ENCODE data around the gene ADAT1.

DNA sequence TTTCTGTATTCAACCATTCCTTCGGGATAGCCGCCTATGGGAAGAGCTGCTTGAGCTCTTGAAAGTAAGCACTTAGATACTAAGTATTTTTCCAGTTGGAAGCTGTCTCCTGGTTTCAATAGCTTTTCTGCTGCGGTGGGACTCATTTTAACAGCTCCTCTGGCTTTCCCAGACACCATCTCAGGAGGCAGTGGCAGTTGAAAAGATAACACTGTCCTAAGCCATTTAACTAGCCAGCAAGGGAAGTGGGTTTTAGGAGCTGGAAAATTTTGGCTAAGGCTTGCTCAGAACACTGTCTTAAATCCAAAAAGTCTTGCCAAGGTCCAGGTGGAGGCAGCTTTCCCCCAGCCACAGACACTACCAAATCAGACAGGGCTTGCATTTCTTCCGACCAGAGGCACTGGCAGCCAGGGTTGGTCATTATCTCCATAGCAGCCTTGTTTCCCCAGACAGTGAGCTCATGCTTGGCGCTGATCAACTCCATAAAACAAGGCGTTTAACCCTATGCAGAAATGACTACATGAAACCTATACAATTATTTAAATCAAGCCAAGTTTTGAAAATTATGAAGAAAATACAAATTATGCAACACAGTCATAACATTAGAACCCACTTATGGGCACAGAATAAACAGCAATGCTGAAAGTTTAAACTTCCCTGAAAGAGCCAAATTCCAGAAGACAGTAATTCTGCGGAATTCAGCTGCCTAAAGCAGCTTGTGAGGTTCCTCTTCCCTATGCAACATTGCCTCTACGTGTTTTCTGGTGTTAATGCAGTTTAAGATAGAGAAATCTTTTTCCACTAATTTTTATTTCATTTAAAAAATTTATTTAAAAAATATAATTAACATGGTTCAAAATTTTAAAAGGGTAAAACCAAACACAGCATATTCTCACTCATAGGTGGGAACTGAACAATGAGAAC is 31.9 kb downstream of the ADAT1 start:
- TF ChIP-seq CTCF (IDR thresholded peaks at IDR 0.05; ENCODE audit: insufficient read depth, low read length) (no peak), POLR2AphosphoS5 (IDR thresholded peaks at IDR 0.05; ENCODE audit: low read depth) (no peak), GABPA (IDR thresholded peaks at IDR 0.05; ENCODE audit: low read depth) (no peak), REST (IDR thresholded peaks at IDR 0.05; ENCODE audit: insufficient replicate concordance, low read depth) (no peak)
